HG03432 (cell line): ENCODE measurements around the gene SH3PXD2B.
"Not testable (repeated sequence)": the region's sequence is repeated elsewhere in the genome, so short reads cannot be mapped to it uniquely, and the experiment has no call there.

Source experiments
- ATAC-seq: cut with Tn5 transposase; IDR thresholded peaks from one replicate; pipeline ENCODE4 v1.9.1; 2021; ENCODE audit warnings: mild to moderate bottlenecking, moderate library complexity; ENCODE audit not compliant: unreplicated experiment

SH3PXD2B gene

GRCh38 chr5:172345881-172346280 is 108.4 kb downstream of the SH3PXD2B start:
- no peak for ATAC-seq

- ATAC-seq = no peak
Measured at GRCh38 chr5:172344855-172345409, 109.4 kb downstream of the SH3PXD2B start.

GRCh38 chr5:172343741-172344140 is 110.6 kb downstream of the SH3PXD2B start:
- no peak for ATAC-seq

- ATAC-seq = no peak
Measured at GRCh38 chr5:172342918-172343317, 111.4 kb downstream of the SH3PXD2B start.

- ATAC-seq = no peak
Measured at GRCh38 chr5:172339264-172340180, 114.8 kb downstream of the SH3PXD2B start.

- ATAC-seq = no peak
Measured at GRCh38 chr5:172336676-172337285, 117.5 kb downstream of the SH3PXD2B start.

GRCh38 chr5:172336264-172336663 is 118.1 kb downstream of the SH3PXD2B start:
- ATAC-seq = no peak

GRCh38 chr5:172335721-172336120 is 118.6 kb downstream of the SH3PXD2B start:
- no peak for ATAC-seq

- ATAC-seq = no peak
Measured at GRCh38 chr5:172334641-172335040, 119.7 kb downstream of the SH3PXD2B start.

GRCh38 chr5:172334196-172334595 is 120.1 kb downstream of the SH3PXD2B start:
- ATAC-seq = no peak

GRCh38 chr5:172326901-172327300 is 127.4 kb downstream of the SH3PXD2B start:
- not testable (repeated sequence) for ATAC-seq

GRCh38 chr5:172325452-172325851 is 128.9 kb downstream of the SH3PXD2B start:
- no peak for ATAC-seq

- ATAC-seq = peak; percentile 74
Measured at GRCh38 chr5:172322028-172322965, 132.0 kb downstream of the SH3PXD2B start.

GRCh38 chr5:172321593-172321992 is 132.7 kb downstream of the SH3PXD2B start:
- ATAC-seq = no peak

GRCh38 chr5:172319708-172320441 is 134.4 kb downstream of the SH3PXD2B start:
- ATAC-seq = no peak

- ATAC-seq = peak; percentile 78
Measured at GRCh38 chr5:172315587-172316493, 138.5 kb downstream of the SH3PXD2B start.

- ATAC-seq = no peak
Measured at GRCh38 chr5:172313915-172314314, 140.4 kb downstream of the SH3PXD2B start.

GRCh38 chr5:172312286-172312685 is 142.0 kb downstream of the SH3PXD2B start:
- ATAC-seq = no peak

GRCh38 chr5:172311605-172312004 is 142.7 kb downstream of the SH3PXD2B start:
- no peak for ATAC-seq
